CD14-positive monocyte (primary cell): Measurements from ENCODE around the gene SLC25A33. TPM values are rescaled to one million over a fixed set of nuclear protein-coding genes. Genes with fewer than 3 reads are reported as not detected.

ENCODE experiments used
- DNase-seq, 3 donors: peaks; one replicate each; pipeline ENCODE4 v3.0.0-alpha.2; 2011 to 2022
- H2AFZ ChIP-seq: 2 replicates; pipeline ENCODE4 v1.6.0; 2012; ENCODE audit warnings: mild to moderate bottlenecking, low read depth, low read length, inconsistent platforms; ENCODE audit not compliant: insufficient read depth, poor library complexity, severe bottlenecking
- H3K27ac ChIP-seq, 2 donors: 1 replicate in 1 of 2; 2 replicates in 1 of 2; pipeline ENCODE4 v1.5.1; 2012 to 2013; ENCODE audit warnings: low read length in 2 of 2, control low read depth in 1 of 2, inconsistent platforms in 1 of 2, low read depth in 1 of 2, mild to moderate bottlenecking in 1 of 2
- H3K27me3 ChIP-seq, 2 donors: one replicate each; pipeline versions ENCODE4 v1.6.0 to v1.6.1; 2011 to 2013; ENCODE audit warnings: low read length in 2 of 2; ENCODE audit not compliant: control insufficient read depth in 2 of 2, insufficient read depth in 2 of 2
- H3K36me3 ChIP-seq, 2 donors: replicated peaks in 1 of 2; 1 replicate in 1 of 2; 2 replicates in 1 of 2; pipeline versions ENCODE4 v1.5.1 to v1.6.1; 2012 to 2013; ENCODE audit warnings: low read length in 2 of 2, control low read depth in 1 of 2, inconsistent platforms in 1 of 2, mild to moderate bottlenecking in 1 of 2; ENCODE audit not compliant: insufficient read depth in 2 of 2, control insufficient read depth in 1 of 2
- H3K4me1 ChIP-seq, 2 donors: 1 replicate in 1 of 2; 2 replicates in 1 of 2; pipeline versions ENCODE4 v1.5.1 to v1.6.1; 2012 to 2013; ENCODE audit warnings: low read length in 2 of 2, control low read depth in 1 of 2, inconsistent platforms in 1 of 2, mild to moderate bottlenecking in 1 of 2, moderate library complexity in 1 of 2; ENCODE audit not compliant: insufficient read depth in 2 of 2, control insufficient read depth in 1 of 2
- H3K4me2 ChIP-seq: replicated peaks from 2 replicates; pipeline ENCODE3; 2012; ENCODE audit warnings: low read length, moderate library complexity, mild to moderate bottlenecking; ENCODE audit not compliant: poor library complexity, severe bottlenecking; ENCODE audit errors: extremely low read depth
- H3K4me3 ChIP-seq, 3 experiments: fragments of 200-600 bp in 1 of 3; sonication (generic) in 1 of 3; replicated peaks in 1 of 3; 1 replicate in 2 of 3; 2 replicates in 1 of 3; pipeline ENCODE4 v1.5.1; 2011 to 2013; ENCODE audit warnings: low read length in 3 of 3, mild to moderate bottlenecking in 3 of 3, control low read depth in 2 of 3, low read depth in 2 of 3, inconsistent platforms in 1 of 3, moderate library complexity in 1 of 3
- H3K79me2 ChIP-seq: 2 replicates; pipeline ENCODE4 v1.6.0; 2012; ENCODE audit warnings: mild to moderate bottlenecking, control low read depth, inconsistent platforms, low read length, moderate library complexity; ENCODE audit not compliant: insufficient read depth
- H3K9ac ChIP-seq: 2 replicates; pipeline ENCODE4 v1.6.0; 2017; ENCODE audit warnings: low read length, mild to moderate bottlenecking; ENCODE audit not compliant: insufficient read depth, poor library complexity, severe bottlenecking
- H3K9me3 ChIP-seq, 2 donors: replicated peaks in 1 of 2; 1 replicate in 1 of 2; 2 replicates in 1 of 2; pipeline versions ENCODE4 v1.5.1 to v1.6.1; 2012 to 2013; ENCODE audit warnings: low read length in 2 of 2, control low read depth in 1 of 2; ENCODE audit not compliant: control insufficient read depth in 1 of 2, insufficient read depth in 1 of 2
- H4K20me1 ChIP-seq: 2 replicates; pipeline ENCODE4 v1.6.0; 2012; ENCODE audit warnings: mild to moderate bottlenecking, low read length, control low read depth, moderate library complexity; ENCODE audit not compliant: insufficient read depth
- H3K27ac Mint-ChIP-seq, 7 donors: one replicate each; pipeline ENCODE4 v1.8.0; 2020; ENCODE audit warnings: mild to moderate bottlenecking in 7 of 7, mixed read lengths in 7 of 7, moderate library complexity in 6 of 7, inconsistent platforms in 2 of 7
- H3K27me3 Mint-ChIP-seq, 3 donors: one replicate each; pipeline ENCODE4 v1.8.0; 2021 to 2022; ENCODE audit warnings: low read depth in 3 of 3, mild to moderate bottlenecking in 3 of 3, mixed read lengths in 3 of 3, moderate library complexity in 3 of 3, inconsistent platforms in 1 of 3
- H3K36me3 Mint-ChIP-seq, 2 donors: one replicate each; pipeline ENCODE4 v1.8.0; 2020; ENCODE audit warnings: mixed read lengths in 2 of 2, inconsistent platforms in 1 of 2, mild to moderate bottlenecking in 1 of 2
- H3K4me1 Mint-ChIP-seq: one replicate; pipeline ENCODE4 v1.8.0; 2020; ENCODE audit warnings: mild to moderate bottlenecking, mixed read lengths
- H3K4me3 Mint-ChIP-seq, 2 donors: one replicate each; pipeline ENCODE4 v1.8.0; 2020; ENCODE audit warnings: mild to moderate bottlenecking in 2 of 2, mixed read lengths in 2 of 2, moderate library complexity in 1 of 2
- H3K9me3 Mint-ChIP-seq, 7 donors: one replicate each; pipeline ENCODE4 v1.8.0; 2020 to 2022; ENCODE audit warnings: mixed read lengths in 7 of 7, mild to moderate bottlenecking in 6 of 7, moderate library complexity in 6 of 7, inconsistent platforms in 2 of 7
- CTCF ChIP-seq: fragments of 200-600 bp; IDR thresholded peaks from one replicate; pipeline ENCODE4 v1.8.0; 2022; ENCODE audit warnings: antibody characterized with exemption, mild to moderate bottlenecking
- WGBS: methylation state at CpG from one replicate; pipeline ENCODE4 v1.1.5; 2013; ENCODE audit warnings: missing lambda C conversion rate; ENCODE audit not compliant: insufficient coverage; 5-methylcytosine and 5-hydroxymethylcytosine counted together
- intact Hi-C, 2 donors: fragments of 100-400 bp; cut with micrococcal nuclease; formaldehyde crosslinking; loops; one replicate each; pipeline versions ENCODE4 v1.15.0 to v1.15.1; 2023
- polyA plus RNA-seq, 3 donors: library from polyadenylated mRNA; depleted of rRNA in 1 of 3; unstranded in 2 of 3; stranded (reverse) in 1 of 3; fragments of 300-500 nt in 2 of 3; fragments of >200 nt in 1 of 3; fragmentation: Illumina TruSeq in 2 of 3; gene quantifications; 1 replicate in 2 of 3; 2 replicates in 1 of 3; pipeline ENCODE4 v1.2.3, GENCODE V29; 2012 to 2021

Gene SLC25A33
- polyA plus RNA-seq, 3 donors = 2.3 to 6.4 (median 4.4) TPM

GRCh38 chr1:9593492-9594465, 54.5 kb downstream of the SLC25A33 start:
- 62% methylated on average over 22 of the region's 25 CpGs for WGBS
- no peak for TF ChIP-seq CTCF
- peak; percentile 75 to 78 (median 76) for DNase-seq

GRCh38 chr1:9594471-9595155, 55.3 kb downstream of the SLC25A33 start:
- Mint-ChIP-seq H3K27me3 (peaks cover 3 to 4% (median 3%) of the 10 kb centered on the region in 3 donors), H3K27ac (peak overlapping the region in 1 of 7 donors; percentile 25), H3K9me3 (no peaks in the 10 kb centered on the region), H3K4me1 (peaks cover 39% of the 10 kb centered on the region), H3K36me3 (peaks cover 18 to 28% of the 10 kb centered on the region in 2 donors), H3K4me3 (no peak overlapping the region)
- H2AFZ ChIP-seq = no peak overlapping the region
- H3K4me1 ChIP-seq = peaks cover 42 to 46% of the 10 kb centered on the region in 2 donors
- no peak overlapping the region for H3K4me2 ChIP-seq
- no peak for DNase-seq
- H3K27me3 ChIP-seq = peaks cover 0 to under 1% of the 10 kb centered on the region in 2 donors
- H3K4me3 ChIP-seq = no peak overlapping the region
- H3K9me3 ChIP-seq = no peaks in the 10 kb centered on the region
- intact Hi-C loops = no loop called here
- TF ChIP-seq CTCF = no peak
- no peak overlapping the region for H3K9ac ChIP-seq
- peaks cover 12 to 13% of the 10 kb centered on the region in 2 donors for H3K36me3 ChIP-seq
- peaks cover 46% of the 10 kb centered on the region for H3K79me2 ChIP-seq
- WGBS = 95% methylated on average over 8 of the region's 20 CpGs
- no peak overlapping the region for H3K27ac ChIP-seq
- H4K20me1 ChIP-seq = peaks cover 18% of the 10 kb centered on the region

More at GRCh38 chr1:9593492-9594465, 54.5 kb downstream of the SLC25A33 start:
- Histone ChIP-seq H3K4me2 (peak overlapping the region; percentile 50), H3K27me3 (peaks cover 0 to 4% of the 10 kb centered on the region in 2 donors), H3K9me3 (no peaks in the 10 kb centered on the region), H3K27ac (peak overlapping the region in 1 of 2 donors; percentile 65), H3K79me2 (peaks cover 50% of the 10 kb centered on the region), H3K4me3 (peak overlapping the region in 1 of 3 experiments; percentile 55), H3K9ac (peak overlapping the region; percentile 36), H3K4me1 (peaks cover 46 to 51% of the 10 kb centered on the region in 2 donors), H2AFZ (peak overlapping the region; percentile 61), H3K36me3 (peaks cover 7 to 9% of the 10 kb centered on the region in 2 donors), H4K20me1 (peaks cover 18% of the 10 kb centered on the region)
- Mint-ChIP-seq H3K9me3 (no peaks in the 10 kb centered on the region), H3K36me3 (peaks cover 18 to 20% of the 10 kb centered on the region in 2 donors), H3K27me3 (peaks cover 3 to 5% (median 5%) of the 10 kb centered on the region in 3 donors), H3K4me3 (peak overlapping the region; percentile 50 to 68), H3K4me1 (peaks cover 42% of the 10 kb centered on the region), H3K27ac (peak overlapping the region in 5 of 7 donors; percentile 25 to 75 (median 59))
- intact Hi-C loops = no loop called here
